HUDEP-2 (cell line): ENCODE results near the gene PAK6.

Experiments
- DNase-seq, 76 experiments: peaks; one replicate each; lab custom pipeline; 2025; ENCODE audit not compliant: unreplicated experiment in 76 of 76; lab: John Stamatoyannopoulos, UW

The PAK6 gene

DNA sequence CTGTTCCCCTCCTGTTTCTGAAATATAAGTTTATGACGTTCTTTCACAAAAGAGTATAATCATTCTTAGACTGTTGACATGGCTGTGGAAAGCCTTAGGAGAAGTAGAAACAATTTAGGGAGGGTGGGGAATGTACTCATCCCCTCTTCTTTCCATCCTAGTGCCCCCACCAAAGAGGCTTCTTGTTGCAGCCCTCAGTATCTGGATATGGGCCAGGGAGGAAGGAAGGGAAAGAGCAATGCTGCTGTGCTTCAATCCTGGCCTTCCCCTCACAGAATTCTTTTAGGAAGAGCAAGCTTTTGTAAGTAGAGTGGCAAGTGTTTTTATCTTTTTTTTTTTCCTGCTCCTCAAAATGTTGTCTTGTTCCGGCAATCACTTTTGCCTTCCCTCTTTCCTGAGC, 86.3 kb downstream of the PAK6 start:
- no peak for DNase-seq

DNA sequence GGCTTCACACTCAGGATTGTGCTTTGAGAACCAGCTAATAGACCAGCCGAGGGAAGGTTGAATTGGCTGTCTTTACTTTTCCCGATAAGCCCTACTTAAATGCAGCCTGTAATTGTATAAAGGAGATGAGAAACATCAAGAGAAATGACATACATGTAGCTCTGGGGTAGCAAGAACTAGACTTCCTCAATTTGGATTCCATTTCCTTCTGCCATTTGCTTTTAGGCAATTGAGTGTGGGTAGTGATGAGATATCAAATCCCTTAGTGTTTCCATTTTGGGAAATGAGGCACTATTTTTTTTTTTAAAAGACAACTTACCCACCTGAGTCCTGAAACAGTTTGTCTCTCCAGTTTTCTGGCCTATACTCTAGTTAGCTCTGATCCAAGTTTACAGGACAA, 86.8 kb downstream of the PAK6 start:
- no peak for DNase-seq
